ENCODE data around the gene ADH4. TPM values are rescaled to one million over a fixed set of nuclear protein-coding genes. Genes with fewer than 3 reads are reported as not detected.

ADH4 gene
- total and polyA plus RNA-seq, 10 donors: 0.11 to 0.61 (median 0.34) TPM; not detected in 3

- no peak for DNase-seq
- H3K27me3 ChIP-seq (replicated peaks in 1 of 7): no peaks in the 10 kb centered on the region
- TF ChIP-seq CTCF (IDR thresholded peaks at IDR 0.05 in 8 of 11, conservative IDR thresholded peaks at IDR 0.05 in 3 of 11) (no peak), POLR2A (IDR thresholded peaks at IDR 0.05) (no peak), POLR2AphosphoS5 (IDR thresholded peaks at IDR 0.05) (no peak)
- H3K4me3 ChIP-seq: no peak overlapping the region
- no peaks in the 10 kb centered on the region for H3K36me3 ChIP-seq
- intact Hi-C loops (cut with DNase I; ENCODE audit: low total_unique reads): no loop called here
- H3K27ac ChIP-seq: no peak overlapping the region
- WGBS, 5 donors: 60 to 66% (median 64%) methylated on average over 3 of the region's 3 CpGs
- no peaks in the 10 kb centered on the region for H3K4me1 ChIP-seq
- no peaks in the 10 kb centered on the region for H3K9me3 ChIP-seq
These were observed 8.4 kb downstream of the ADH4 start for GRCh38 chr4:99135541-99136162.

- 60 to 97% (median 92%) methylated on average over 3 of the region's 3 CpGs for WGBS, 5 donors
- H3K36me3 ChIP-seq: no peaks in the 10 kb centered on the region
- DNase-seq: no peak
- no peak overlapping the region for H3K4me3 ChIP-seq
- H3K9me3 ChIP-seq: no peaks in the 10 kb centered on the region
- H3K4me1 ChIP-seq: no peaks in the 10 kb centered on the region
- H3K27ac ChIP-seq: no peak overlapping the region
- TF ChIP-seq CTCF (IDR thresholded peaks at IDR 0.05 in 8 of 11, conservative IDR thresholded peaks at IDR 0.05 in 3 of 11): no peak
- TF ChIP-seq POLR2A (IDR thresholded peaks at IDR 0.05): no peak
- no peak for TF ChIP-seq POLR2AphosphoS5 (IDR thresholded peaks at IDR 0.05)
- H3K27me3 ChIP-seq (replicated peaks in 1 of 7): no peaks in the 10 kb centered on the region
- intact Hi-C loops (cut with DNase I; ENCODE audit: low total_unique reads): no loop called here
These were observed 9.5 kb downstream of the ADH4 start for GRCh38 chr4:99134586-99134985.

GRCh38 chr4:99131378-99131777 lies 12.7 kb downstream of the ADH4 start:
- WGBS, 5 donors: 36 to 83% (median 41%) methylated on average over 2 of the region's 2 CpGs
- Histone ChIP-seq H3K4me3 (no peak overlapping the region), H3K4me1 (no peaks in the 10 kb centered on the region), H3K9me3 (no peaks in the 10 kb centered on the region), H3K36me3 (no peaks in the 10 kb centered on the region), H3K27me3 (replicated peaks in 1 of 7) (no peaks in the 10 kb centered on the region), H3K27ac (no peak overlapping the region)
- TF ChIP-seq CTCF (IDR thresholded peaks at IDR 0.05 in 8 of 11, conservative IDR thresholded peaks at IDR 0.05 in 3 of 11) (no peak), POLR2AphosphoS5 (IDR thresholded peaks at IDR 0.05) (no peak), POLR2A (IDR thresholded peaks at IDR 0.05) (no peak)
- intact Hi-C loops (cut with DNase I; ENCODE audit: low total_unique reads): no loop called here
- no peak for DNase-seq

GRCh38 chr4:99126376-99126775 lies 17.7 kb downstream of the ADH4 start:
- no peak overlapping the region for H3K27ac ChIP-seq
- H3K27me3 ChIP-seq (replicated peaks in 1 of 7): no peaks in the 10 kb centered on the region
- no peak for DNase-seq
- WGBS, 5 donors: 47 to 78% (median 68%) methylated on average over 1 of the region's 1 CpG
- H3K4me3 ChIP-seq: no peak overlapping the region
- peaks cover 0 to 3% (median 0%) of the 10 kb centered on the region in 8 donors for H3K9me3 ChIP-seq
- intact Hi-C loops (cut with DNase I; ENCODE audit: low total_unique reads): no loop called here
- no peaks in the 10 kb centered on the region for H3K4me1 ChIP-seq
- no peaks in the 10 kb centered on the region for H3K36me3 ChIP-seq
- TF ChIP-seq POLR2A (IDR thresholded peaks at IDR 0.05) (no peak), CTCF (IDR thresholded peaks at IDR 0.05 in 8 of 11, conservative IDR thresholded peaks at IDR 0.05 in 3 of 11) (no peak), POLR2AphosphoS5 (IDR thresholded peaks at IDR 0.05) (no peak)

All from spleen (tissue), 11 donors.